ENCODE results near the gene DALRD3.

DNA sequence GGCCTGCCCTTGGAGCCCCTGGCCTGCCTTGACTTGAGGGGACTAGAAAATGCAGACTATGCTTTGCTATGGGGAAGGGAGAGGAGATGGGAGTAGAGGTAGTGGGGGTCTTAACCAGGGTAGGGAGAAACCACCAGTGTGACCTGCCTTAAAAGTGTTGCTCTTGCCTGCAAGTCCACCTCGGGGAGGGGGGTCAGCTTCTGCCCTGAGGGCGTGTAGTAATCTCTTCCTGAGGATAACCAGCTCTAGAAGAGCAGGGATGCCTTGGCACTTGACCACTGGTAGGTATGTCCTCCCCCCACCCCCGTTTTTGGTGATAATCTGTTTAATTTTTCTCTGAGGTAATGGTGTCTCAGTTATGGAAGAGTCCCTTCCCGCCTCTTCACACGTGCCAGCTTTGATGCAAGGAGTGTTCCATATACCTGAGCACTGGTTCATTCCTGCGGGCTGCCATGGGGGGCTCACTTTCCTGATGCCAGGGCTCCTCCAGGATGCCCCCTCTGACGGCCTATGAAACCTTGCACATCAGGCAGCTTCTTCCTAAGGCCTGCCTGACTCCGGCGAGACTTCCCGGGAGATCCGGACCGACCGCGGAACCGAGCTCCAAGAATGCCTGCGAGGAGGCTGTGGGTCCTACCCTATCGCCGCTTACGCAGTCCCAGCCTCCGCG is 29.1 kb downstream of the DALRD3 start:
- TF ChIP-seq CTCF (IDR thresholded peaks at IDR 0.05) (no peak), REST (IDR thresholded peaks at IDR 0.05; ENCODE audit: low read depth, low read length) (no peak), NFIC (IDR thresholded peaks at IDR 0.05; ENCODE audit: borderline replicate concordance) (no peak)

Data from SK-N-SH (cell line).